Fibroblast of lung (primary cell): ENCODE measurements around the gene COL25A1.

ENCODE experiments used
- CTCF ChIP-seq, 2 donors: IDR thresholded peaks in 1 of 2; conservative IDR thresholded peaks in 1 of 2; 1 replicate in 1 of 2; 2 replicates in 1 of 2; pipeline ENCODE4 v1.5.1; 2011 to 2012; ENCODE audit warnings: low read length in 2 of 2, control low read depth in 1 of 2, inconsistent platforms in 1 of 2, low read depth in 1 of 2, mild to moderate bottlenecking in 1 of 2
- EZH2 ChIP-seq: IDR thresholded peaks from 2 replicates; pipeline ENCODE4 v1.5.1; 2012; ENCODE audit warnings: low read length, control low read depth, mild to moderate bottlenecking; ENCODE audit errors: missing control alignments

DNA sequence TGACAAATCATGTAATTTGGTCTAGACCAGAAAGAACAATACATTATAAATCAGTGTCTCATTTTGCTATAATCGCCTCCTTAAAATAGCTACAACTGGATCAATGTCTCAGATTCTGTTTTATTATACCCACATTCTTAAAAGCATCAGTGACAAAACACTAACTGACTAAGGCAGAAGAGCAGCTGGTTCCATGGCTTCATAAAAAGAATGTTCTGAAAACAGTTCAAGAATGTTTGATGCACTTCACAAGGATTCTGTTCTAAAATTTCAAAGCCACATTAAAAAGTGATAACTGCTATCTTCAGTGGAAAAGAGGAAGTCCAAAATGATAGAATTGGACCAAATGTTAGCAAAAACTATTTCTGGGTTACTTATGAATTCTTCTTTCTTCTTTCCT, 69.8 kb downstream of the COL25A1 start:
- TF ChIP-seq CTCF (conservative IDR thresholded peaks at IDR 0.05 in 1 of 2, IDR thresholded peaks at IDR 0.05 in 1 of 2; ENCODE audit: low read depth in 1 of 2, low read length in 2 of 2), result no peak
- no peak for TF ChIP-seq EZH2
